ENCODE results near the gene MYBPH. TPM values are rescaled to one million over a fixed set of nuclear protein-coding genes. Genes with fewer than 3 reads are reported as not detected.

MYBPH gene
- total and polyA plus RNA-seq, 2 experiments from 2014 or later, result not detected

DNA sequence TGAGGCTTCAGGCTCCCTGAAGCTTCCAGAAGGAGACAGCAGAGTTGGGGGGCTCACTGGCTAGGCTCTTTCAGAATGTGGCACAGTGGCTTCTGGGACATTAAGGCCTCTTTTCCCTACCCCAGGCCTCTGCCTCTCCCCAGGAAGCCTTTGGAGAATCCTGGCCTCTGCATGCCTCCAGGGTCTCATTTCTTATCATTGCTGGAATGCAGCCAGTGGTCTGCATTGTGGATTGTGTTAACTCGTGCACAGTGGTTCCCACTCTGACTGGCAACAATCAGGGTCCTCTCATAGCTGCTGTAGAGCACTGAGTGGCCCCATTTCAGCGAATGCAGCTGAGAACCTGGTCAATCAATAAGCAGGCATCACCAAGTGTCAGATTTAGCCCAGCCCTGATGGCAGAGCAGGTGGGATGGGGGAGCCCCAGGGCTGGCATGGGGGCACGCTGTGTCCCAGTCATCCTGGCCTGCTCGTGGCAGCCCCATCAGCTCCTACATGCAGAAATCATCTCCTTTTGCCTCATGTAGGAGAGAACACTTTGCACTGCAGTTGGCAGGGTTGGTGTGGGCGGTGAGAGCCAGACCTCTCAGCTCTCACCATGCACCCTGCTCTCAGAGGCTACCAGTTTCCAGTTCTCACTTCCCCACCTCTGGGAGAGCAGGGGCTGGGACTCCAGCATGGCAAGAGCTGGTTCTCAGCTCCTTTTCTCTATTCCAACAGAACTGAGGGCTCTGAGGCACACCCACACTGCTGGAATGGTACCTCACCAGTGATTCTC, 34.7 kb downstream of the MYBPH start:
- no peak overlapping the region for H2AFZ ChIP-seq
- H3K4me1 Mint-ChIP-seq, result peaks cover 18% of the 10 kb centered on the region
- no peaks in the 10 kb centered on the region for H4K20me1 ChIP-seq (replicated peaks; ENCODE audit: insufficient read depth)
- H3K4me3 ChIP-seq, result no peak overlapping the region
- DNase-seq (ENCODE audit: low spot score) (no peak), ATAC-seq (no peak)
- TF ChIP-seq, protein P1, sequence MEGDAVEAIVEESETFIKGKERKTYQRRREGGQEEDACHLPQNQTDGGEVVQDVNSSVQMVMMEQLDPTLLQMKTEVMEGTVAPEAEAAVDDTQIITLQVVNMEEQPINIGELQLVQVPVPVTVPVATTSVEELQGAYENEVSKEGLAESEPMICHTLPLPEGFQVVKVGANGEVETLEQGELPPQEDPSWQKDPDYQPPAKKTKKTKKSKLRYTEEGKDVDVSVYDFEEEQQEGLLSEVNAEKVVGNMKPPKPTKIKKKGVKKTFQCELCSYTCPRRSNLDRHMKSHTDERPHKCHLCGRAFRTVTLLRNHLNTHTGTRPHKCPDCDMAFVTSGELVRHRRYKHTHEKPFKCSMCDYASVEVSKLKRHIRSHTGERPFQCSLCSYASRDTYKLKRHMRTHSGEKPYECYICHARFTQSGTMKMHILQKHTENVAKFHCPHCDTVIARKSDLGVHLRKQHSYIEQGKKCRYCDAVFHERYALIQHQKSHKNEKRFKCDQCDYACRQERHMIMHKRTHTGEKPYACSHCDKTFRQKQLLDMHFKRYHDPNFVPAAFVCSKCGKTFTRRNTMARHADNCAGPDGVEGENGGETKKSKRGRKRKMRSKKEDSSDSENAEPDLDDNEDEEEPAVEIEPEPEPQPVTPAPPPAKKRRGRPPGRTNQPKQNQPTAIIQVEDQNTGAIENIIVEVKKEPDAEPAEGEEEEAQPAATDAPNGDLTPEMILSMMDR (conservative IDR thresholded peaks at IDR 0.05; ENCODE audit: low read depth in 2 of 2), result no peak
- TF ChIP-seq, protein P2, sequence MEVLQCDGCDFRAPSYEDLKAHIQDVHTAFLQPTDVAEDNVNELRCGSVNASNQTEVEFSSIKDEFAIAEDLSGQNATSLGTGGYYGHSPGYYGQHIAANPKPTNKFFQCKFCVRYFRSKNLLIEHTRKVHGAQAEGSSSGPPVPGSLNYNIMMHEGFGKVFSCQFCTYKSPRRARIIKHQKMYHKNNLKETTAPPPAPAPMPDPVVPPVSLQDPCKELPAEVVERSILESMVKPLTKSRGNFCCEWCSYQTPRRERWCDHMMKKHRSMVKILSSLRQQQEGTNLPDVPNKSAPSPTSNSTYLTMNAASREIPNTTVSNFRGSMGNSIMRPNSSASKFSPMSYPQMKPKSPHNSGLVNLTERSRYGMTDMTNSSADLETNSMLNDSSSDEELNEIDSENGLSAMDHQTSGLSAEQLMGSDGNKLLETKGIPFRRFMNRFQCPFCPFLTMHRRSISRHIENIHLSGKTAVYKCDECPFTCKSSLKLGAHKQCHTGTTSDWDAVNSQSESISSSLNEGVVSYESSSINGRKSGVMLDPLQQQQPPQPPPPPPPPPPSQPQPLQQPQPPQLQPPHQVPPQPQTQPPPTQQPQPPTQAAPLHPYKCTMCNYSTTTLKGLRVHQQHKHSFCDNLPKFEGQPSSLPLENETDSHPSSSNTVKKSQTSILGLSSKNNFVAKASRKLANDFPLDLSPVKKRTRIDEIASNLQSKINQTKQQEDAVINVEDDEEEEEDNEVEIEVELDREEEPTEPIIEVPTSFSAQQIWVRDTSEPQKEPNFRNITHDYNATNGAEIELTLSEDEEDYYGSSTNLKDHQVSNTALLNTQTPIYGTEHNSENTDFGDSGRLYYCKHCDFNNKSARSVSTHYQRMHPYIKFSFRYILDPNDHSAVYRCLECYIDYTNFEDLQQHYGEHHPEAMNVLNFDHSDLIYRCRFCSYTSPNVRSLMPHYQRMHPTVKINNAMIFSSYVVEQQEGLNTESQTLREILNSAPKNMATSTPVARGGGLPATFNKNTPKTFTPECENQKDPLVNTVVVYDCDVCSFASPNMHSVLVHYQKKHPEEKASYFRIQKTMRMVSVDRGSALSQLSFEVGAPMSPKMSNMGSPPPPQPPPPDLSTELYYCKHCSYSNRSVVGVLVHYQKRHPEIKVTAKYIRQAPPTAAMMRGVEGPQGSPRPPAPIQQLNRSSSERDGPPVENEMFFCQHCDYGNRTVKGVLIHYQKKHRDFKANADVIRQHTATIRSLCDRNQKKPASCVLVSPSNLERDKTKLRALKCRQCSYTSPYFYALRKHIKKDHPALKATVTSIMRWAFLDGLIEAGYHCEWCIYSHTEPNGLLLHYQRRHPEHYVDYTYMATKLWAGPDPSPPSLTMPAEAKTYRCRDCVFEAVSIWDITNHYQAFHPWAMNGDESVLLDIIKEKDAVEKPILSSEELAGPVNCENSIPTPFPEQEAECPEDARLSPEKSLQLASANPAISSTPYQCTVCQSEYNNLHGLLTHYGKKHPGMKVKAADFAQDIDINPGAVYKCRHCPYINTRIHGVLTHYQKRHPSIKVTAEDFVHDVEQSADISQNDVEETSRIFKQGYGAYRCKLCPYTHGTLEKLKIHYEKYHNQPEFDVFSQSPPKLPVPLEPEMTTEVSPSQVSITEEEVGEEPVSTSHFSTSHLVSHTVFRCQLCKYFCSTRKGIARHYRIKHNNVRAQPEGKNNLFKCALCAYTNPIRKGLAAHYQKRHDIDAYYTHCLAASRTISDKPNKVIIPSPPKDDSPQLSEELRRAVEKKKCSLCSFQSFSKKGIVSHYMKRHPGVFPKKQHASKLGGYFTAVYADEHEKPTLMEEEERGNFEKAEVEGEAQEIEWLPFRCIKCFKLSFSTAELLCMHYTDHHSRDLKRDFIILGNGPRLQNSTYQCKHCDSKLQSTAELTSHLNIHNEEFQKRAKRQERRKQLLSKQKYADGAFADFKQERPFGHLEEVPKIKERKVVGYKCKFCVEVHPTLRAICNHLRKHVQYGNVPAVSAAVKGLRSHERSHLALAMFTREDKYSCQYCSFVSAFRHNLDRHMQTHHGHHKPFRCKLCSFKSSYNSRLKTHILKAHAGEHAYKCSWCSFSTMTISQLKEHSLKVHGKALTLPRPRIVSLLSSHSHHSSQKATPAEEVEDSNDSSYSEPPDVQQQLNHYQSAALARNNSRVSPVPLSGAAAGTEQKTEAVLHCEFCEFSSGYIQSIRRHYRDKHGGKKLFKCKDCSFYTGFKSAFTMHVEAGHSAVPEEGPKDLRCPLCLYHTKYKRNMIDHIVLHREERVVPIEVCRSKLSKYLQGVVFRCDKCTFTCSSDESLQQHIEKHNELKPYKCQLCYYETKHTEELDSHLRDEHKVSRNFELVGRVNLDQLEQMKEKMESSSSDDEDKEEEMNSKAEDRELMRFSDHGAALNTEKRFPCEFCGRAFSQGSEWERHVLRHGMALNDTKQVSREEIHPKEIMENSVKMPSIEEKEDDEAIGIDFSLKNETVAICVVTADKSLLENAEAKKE (CRISPR knock-in tag; IDR thresholded peaks at IDR 0.05), result no peak
- TF ChIP-seq, protein P3, sequence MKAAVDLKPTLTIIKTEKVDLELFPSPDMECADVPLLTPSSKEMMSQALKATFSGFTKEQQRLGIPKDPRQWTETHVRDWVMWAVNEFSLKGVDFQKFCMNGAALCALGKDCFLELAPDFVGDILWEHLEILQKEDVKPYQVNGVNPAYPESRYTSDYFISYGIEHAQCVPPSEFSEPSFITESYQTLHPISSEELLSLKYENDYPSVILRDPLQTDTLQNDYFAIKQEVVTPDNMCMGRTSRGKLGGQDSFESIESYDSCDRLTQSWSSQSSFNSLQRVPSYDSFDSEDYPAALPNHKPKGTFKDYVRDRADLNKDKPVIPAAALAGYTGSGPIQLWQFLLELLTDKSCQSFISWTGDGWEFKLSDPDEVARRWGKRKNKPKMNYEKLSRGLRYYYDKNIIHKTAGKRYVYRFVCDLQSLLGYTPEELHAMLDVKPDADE (IDR thresholded peaks at IDR 0.05), result no peak
- TF ChIP-seq NANOG (IDR thresholded peaks at IDR 0.05; ENCODE audit: borderline replicate concordance), result no peak
- TF ChIP-seq EZH2phosphoT487 (IDR thresholded peaks at IDR 0.05; ENCODE audit: unreplicated experiment), result no peak
- TF ChIP-seq JUNB (IDR thresholded peaks at IDR 0.05; ENCODE audit: unreplicated experiment), result no peak
- TF ChIP-seq CREB1 (CRISPR knock-in tag; IDR thresholded peaks at IDR 0.05; ENCODE audit: low read depth), result no peak
- TF ChIP-seq EZH2 (IDR thresholded peaks at IDR 0.05; ENCODE audit: low read depth, unreplicated experiment), result no peak
- TF ChIP-seq STAT1 (IDR thresholded peaks at IDR 0.05; ENCODE audit: unreplicated experiment), result no peak
- TF ChIP-seq, protein P4, sequence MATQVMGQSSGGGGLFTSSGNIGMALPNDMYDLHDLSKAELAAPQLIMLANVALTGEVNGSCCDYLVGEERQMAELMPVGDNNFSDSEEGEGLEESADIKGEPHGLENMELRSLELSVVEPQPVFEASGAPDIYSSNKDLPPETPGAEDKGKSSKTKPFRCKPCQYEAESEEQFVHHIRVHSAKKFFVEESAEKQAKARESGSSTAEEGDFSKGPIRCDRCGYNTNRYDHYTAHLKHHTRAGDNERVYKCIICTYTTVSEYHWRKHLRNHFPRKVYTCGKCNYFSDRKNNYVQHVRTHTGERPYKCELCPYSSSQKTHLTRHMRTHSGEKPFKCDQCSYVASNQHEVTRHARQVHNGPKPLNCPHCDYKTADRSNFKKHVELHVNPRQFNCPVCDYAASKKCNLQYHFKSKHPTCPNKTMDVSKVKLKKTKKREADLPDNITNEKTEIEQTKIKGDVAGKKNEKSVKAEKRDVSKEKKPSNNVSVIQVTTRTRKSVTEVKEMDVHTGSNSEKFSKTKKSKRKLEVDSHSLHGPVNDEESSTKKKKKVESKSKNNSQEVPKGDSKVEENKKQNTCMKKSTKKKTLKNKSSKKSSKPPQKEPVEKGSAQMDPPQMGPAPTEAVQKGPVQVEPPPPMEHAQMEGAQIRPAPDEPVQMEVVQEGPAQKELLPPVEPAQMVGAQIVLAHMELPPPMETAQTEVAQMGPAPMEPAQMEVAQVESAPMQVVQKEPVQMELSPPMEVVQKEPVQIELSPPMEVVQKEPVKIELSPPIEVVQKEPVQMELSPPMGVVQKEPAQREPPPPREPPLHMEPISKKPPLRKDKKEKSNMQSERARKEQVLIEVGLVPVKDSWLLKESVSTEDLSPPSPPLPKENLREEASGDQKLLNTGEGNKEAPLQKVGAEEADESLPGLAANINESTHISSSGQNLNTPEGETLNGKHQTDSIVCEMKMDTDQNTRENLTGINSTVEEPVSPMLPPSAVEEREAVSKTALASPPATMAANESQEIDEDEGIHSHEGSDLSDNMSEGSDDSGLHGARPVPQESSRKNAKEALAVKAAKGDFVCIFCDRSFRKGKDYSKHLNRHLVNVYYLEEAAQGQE (IDR thresholded peaks at IDR 0.05; ENCODE audit: unreplicated experiment), result no peak
- TF ChIP-seq POLR2AphosphoS5 (IDR thresholded peaks at IDR 0.05; ENCODE audit: low read depth), result no peak
- no peak for TF ChIP-seq ZNF114 (CRISPR knock-in tag; IDR thresholded peaks at IDR 0.05)
- TF ChIP-seq ZNF331 (CRISPR knock-in tag; IDR thresholded peaks at IDR 0.05; ENCODE audit: low read depth), result no peak
- H3K27me3 Mint-ChIP-seq (ENCODE audit: insufficient read depth, low read depth, poor library complexity), result peaks cover 7% of the 10 kb centered on the region
- H3K9me2 ChIP-seq (ENCODE audit: insufficient read depth), result no peaks in the 10 kb centered on the region
- peaks cover 2% of the 10 kb centered on the region; the same call in 1 of the 2 replicates for H3K4me1 ChIP-seq (ENCODE audit: insufficient read depth)
- no peak overlapping the region for H3K27ac Mint-ChIP-seq
- no peak overlapping the region for H3K4me3 Mint-ChIP-seq
- H3F3A ChIP-seq (replicated peaks; ENCODE audit: low read depth), result no peaks in the 10 kb centered on the region
- H3K27ac ChIP-seq (ENCODE audit: low read depth), result no peak overlapping the region
- no peaks in the 10 kb centered on the region for H3K27me3 ChIP-seq (ENCODE audit: insufficient read depth)
- no peaks in the 10 kb centered on the region for H3K79me2 ChIP-seq (replicated peaks; ENCODE audit: insufficient read depth)
- H3K9me3 Mint-ChIP-seq, result peaks cover 2% of the 10 kb centered on the region; the same call in 1 of the 3 replicates
- no peak overlapping the region for H3K4me2 ChIP-seq
- H3K36me3 Mint-ChIP-seq (ENCODE audit: low read depth), result no peaks in the 10 kb centered on the region
- no peaks in the 10 kb centered on the region for H3K36me3 ChIP-seq (ENCODE audit: insufficient read depth)
